Suppressor macrophage (primary cell): ENCODE results near the gene RXRA.

Source experiments
- DNase-seq, 4 experiments: peaks; one replicate each; pipeline ENCODE4 v3.0.0-alpha.2; 2020 to 2022

RXRA gene

GRCh38 chr9:134436379-134436762 is 110.1 kb downstream of the RXRA start:
- no peak for DNase-seq

- no peak for DNase-seq
Observed at GRCh38 chr9:134436911-134437310, 110.7 kb downstream of the RXRA start.

- no peak for DNase-seq
Observed at GRCh38 chr9:134437403-134438194, 111.3 kb downstream of the RXRA start.

- no peak for DNase-seq
Observed at GRCh38 chr9:134438195-134438788, 112.0 kb downstream of the RXRA start.

- DNase-seq, result no peak
Observed at GRCh38 chr9:134439368-134439784, 113.1 kb downstream of the RXRA start.

- peak in 1 of 4 experiments; percentile 26 for DNase-seq
Observed at GRCh38 chr9:134440636-134441226, 114.5 kb downstream of the RXRA start.

GRCh38 chr9:134441227-134442084 is 115.2 kb downstream of the RXRA start:
- DNase-seq, result peak in 1 of 4 experiments; percentile 18

- peak; percentile 31 to 58 (median 41) for DNase-seq
Observed at GRCh38 chr9:134442085-134442474, 115.8 kb downstream of the RXRA start.

GRCh38 chr9:134442486-134443173 is 116.4 kb downstream of the RXRA start:
- DNase-seq, result peak in 3 of 4 experiments; percentile 31 to 52 (median 35)

- peak; percentile 90 to 93 (median 92) for DNase-seq
Observed at GRCh38 chr9:134443174-134444037, 117.2 kb downstream of the RXRA start.

- no peak for DNase-seq
Observed at GRCh38 chr9:134444038-134444315, 117.7 kb downstream of the RXRA start.

GRCh38 chr9:134445000-134445399 is 118.7 kb downstream of the RXRA start:
- DNase-seq, result no peak

- DNase-seq, result peak; percentile 88 to 93 (median 92)
Observed at GRCh38 chr9:134449180-134449916, 123.1 kb downstream of the RXRA start.

- no peak for DNase-seq
Observed at GRCh38 chr9:134451700-134452458, 125.6 kb downstream of the RXRA start.

GRCh38 chr9:134452728-134453127 is 126.5 kb downstream of the RXRA start:
- no peak for DNase-seq

GRCh38 chr9:134453776-134454475 is 127.7 kb downstream of the RXRA start:
- no peak for DNase-seq

- DNase-seq, result no peak
Observed at GRCh38 chr9:134454476-134454857, 128.2 kb downstream of the RXRA start.

GRCh38 chr9:134455021-134455471 is 128.8 kb downstream of the RXRA start:
- DNase-seq, result no peak

GRCh38 chr9:134455537-134455933 is 129.3 kb downstream of the RXRA start:
- DNase-seq, result no peak
